HepG2 (cell line): ENCODE data around the gene MXD1. TPM values are rescaled to one million over a fixed set of nuclear protein-coding genes. Genes with fewer than 3 reads are reported as not detected.

ENCODE experiments used
- AHR ChIP-seq: IDR thresholded peaks from 2 replicates; pipeline ENCODE4 v1.6.1; 2018; ENCODE audit warnings: missing genetic modification reagents, missing compliant biosample characterization
- ATF7-NPFF ChIP-seq: sonication (generic); formaldehyde crosslinking; IDR thresholded peaks from 2 replicates; pipeline ENCODE4 v1.8.1; 2023; ENCODE audit warnings: mild to moderate bottlenecking, low read depth, missing genetic modification reagents, moderate library complexity
- CAMTA2 ChIP-seq: sonication (generic); formaldehyde crosslinking; IDR thresholded peaks from 2 replicates; pipeline ENCODE4 v1.4.0; 2020; ENCODE audit warnings: mild to moderate bottlenecking, missing genetic modification reagents, borderline replicate concordance
- CREM ChIP-seq, 2 experiments: sonication (generic) in 1 of 2; formaldehyde crosslinking in 1 of 2; IDR thresholded peaks; 2 replicates each; pipeline versions ENCODE4 v1.4.0 to v1.6.1; 2016 to 2020; ENCODE audit warnings: antibody characterized with exemption in 1 of 2, mild to moderate bottlenecking in 1 of 2, missing genetic modification reagents in 1 of 2
- FOXK2 ChIP-seq: fragments of 450-650 bp; IDR thresholded peaks from 2 replicates; pipeline ENCODE4 v1.6.1; 2016
- FOXO1 ChIP-seq: sonication (generic); formaldehyde crosslinking; IDR thresholded peaks from 2 replicates; pipeline ENCODE4 v1.4.0; 2020; ENCODE audit warnings: missing genetic modification reagents
- GZF1 ChIP-seq: sonication (generic); formaldehyde crosslinking; IDR thresholded peaks from 2 replicates; pipeline ENCODE4 v1.5.1; 2020; ENCODE audit warnings: mild to moderate bottlenecking, missing genetic modification reagents
- HDAC1 ChIP-seq: sonication (generic); formaldehyde crosslinking; IDR thresholded peaks from 2 replicates; pipeline ENCODE4 v1.5.1; 2020; ENCODE audit warnings: mild to moderate bottlenecking, missing genetic modification reagents
- HOXA9 ChIP-seq: sonication (generic); formaldehyde crosslinking; IDR thresholded peaks from 2 replicates; pipeline ENCODE4 v1.8.1; 2022; ENCODE audit warnings: missing genetic modification reagents, mild to moderate bottlenecking, moderate library complexity, borderline replicate concordance
- MAF1 ChIP-seq: sonication (generic); formaldehyde crosslinking; IDR thresholded peaks from 2 replicates; pipeline ENCODE4 v1.5.0; 2020; ENCODE audit warnings: missing genetic modification reagents, borderline replicate concordance
- MLLT10 ChIP-seq: sonication (generic); formaldehyde crosslinking; IDR thresholded peaks from 2 replicates; pipeline ENCODE4 v1.4.0; 2020; ENCODE audit warnings: missing genetic modification reagents
- PHF5A ChIP-seq: IDR thresholded peaks from one replicate; pipeline ENCODE4 v1.6.1; 2018; ENCODE audit warnings: low read depth, missing genetic modification reagents; ENCODE audit not compliant: unreplicated experiment
- PITX1 ChIP-seq: sonication (generic); formaldehyde crosslinking; IDR thresholded peaks from 2 replicates; pipeline ENCODE4 v1.5.1; 2020; ENCODE audit warnings: mild to moderate bottlenecking, missing genetic modification reagents
- RFX3 ChIP-seq: IDR thresholded peaks from 2 replicates; pipeline ENCODE4 v1.6.1; 2016; ENCODE audit warnings: missing biosample characterization, missing genetic modification reagents
- SIX4 ChIP-seq: sonication (generic); formaldehyde crosslinking; IDR thresholded peaks from 2 replicates; pipeline ENCODE4 v1.4.0; 2020; ENCODE audit warnings: missing genetic modification reagents
- SMAD3 ChIP-seq: sonication (generic); formaldehyde crosslinking; IDR thresholded peaks from 2 replicates; pipeline ENCODE4 v1.4.0; 2020; ENCODE audit warnings: missing genetic modification reagents
- SRY ChIP-seq: sonication (generic); formaldehyde crosslinking; IDR thresholded peaks from 2 replicates; pipeline ENCODE4 v1.8.0; 2022; ENCODE audit warnings: mild to moderate bottlenecking, missing genetic modification reagents
- TBL1XR1 ChIP-seq: fragments of 150-350 bp; IDR thresholded peaks from 2 replicates; pipeline ENCODE4 v1.6.1; 2014; ENCODE audit warnings: borderline replicate concordance, low read length; ENCODE audit not compliant: partially characterized antibody
- TMF1 ChIP-seq: sonication (generic); formaldehyde crosslinking; IDR thresholded peaks from 2 replicates; pipeline ENCODE4 v1.8.1; 2022; ENCODE audit warnings: low read depth, missing genetic modification reagents
- ZBTB1 ChIP-seq: sonication (generic); formaldehyde crosslinking; IDR thresholded peaks from 2 replicates; pipeline ENCODE4 v1.4.0; 2020; ENCODE audit warnings: missing genetic modification reagents, borderline replicate concordance
- ZFY ChIP-seq: sonication (generic); formaldehyde crosslinking; IDR thresholded peaks from 2 replicates; pipeline ENCODE4 v1.4.0; 2020; ENCODE audit warnings: missing genetic modification reagents
- ZNF331 ChIP-seq: sonication (generic); formaldehyde crosslinking; IDR thresholded peaks from 2 replicates; pipeline ENCODE4 v1.4.0; 2020; ENCODE audit warnings: missing genetic modification reagents
- ZNF367 ChIP-seq: sonication (generic); formaldehyde crosslinking; IDR thresholded peaks from 2 replicates; pipeline ENCODE4 v1.4.0; 2020; ENCODE audit warnings: missing genetic modification reagents, borderline replicate concordance
- ZNF451 ChIP-seq: sonication (generic); formaldehyde crosslinking; IDR thresholded peaks from 2 replicates; pipeline ENCODE4 v1.5.0; 2020; ENCODE audit warnings: mild to moderate bottlenecking, missing genetic modification reagents
- ZNF496 ChIP-seq: sonication (generic); formaldehyde crosslinking; IDR thresholded peaks from 2 replicates; pipeline ENCODE4 v1.8.1; 2023; ENCODE audit warnings: mild to moderate bottlenecking, moderate library complexity, missing genetic modification reagents; ENCODE audit not compliant: insufficient replicate concordance
- ZNF672 ChIP-seq: sonication (generic); formaldehyde crosslinking; IDR thresholded peaks from 2 replicates; pipeline ENCODE4 v1.8.1; 2022; ENCODE audit warnings: missing genetic modification reagents
- ZNF766 ChIP-seq: sonication (generic); formaldehyde crosslinking; IDR thresholded peaks from 2 replicates; pipeline ENCODE4 v1.5.0; 2020; ENCODE audit warnings: missing genetic modification reagents, borderline replicate concordance
- ZNF83 ChIP-seq: sonication (generic); formaldehyde crosslinking; IDR thresholded peaks from 2 replicates; pipeline ENCODE4 v1.4.0; 2020; ENCODE audit warnings: missing genetic modification reagents, mild to moderate bottlenecking, borderline replicate concordance
- ZNF839 ChIP-seq: sonication (generic); formaldehyde crosslinking; IDR thresholded peaks from 2 replicates; pipeline ENCODE4 v1.4.0; 2020; ENCODE audit warnings: missing genetic modification reagents, mild to moderate bottlenecking, borderline replicate concordance
- polyA plus RNA-seq, 8 experiments: library from polyadenylated mRNA; depleted of rRNA in 3 of 8; stranded (reverse) in 7 of 8; unstranded in 1 of 8; fragments of >200 nt; fragmentation: Illumina TruSeq in 4 of 8; extraction: Trizol in 4 of 8; gene quantifications; 2 replicates each; pipeline versions ENCODE4 v1.2.1 to v1.2.3, GENCODE V29; 2011 to 2016; ENCODE audit warnings: low read depth in 4 of 8, missing spikeins in 1 of 8, mixed read lengths in 1 of 8; ENCODE audit not compliant: insufficient read depth in 1 of 8
- total RNA-seq, 5 experiments: library from RNA; depleted of rRNA; stranded (reverse); fragments of >200 nt; fragmentation: Illumina TruSeq; extraction: Trizol; gene quantifications; 2 replicates each; pipeline ENCODE4 v1.2.3, GENCODE V29; 2016; ENCODE audit warnings: low read depth in 1 of 5
- TF ChIP-seq, protein P1 (sequence below): sonication (generic); formaldehyde crosslinking; IDR thresholded peaks from 2 replicates; pipeline ENCODE4 v1.4.0; 2020; ENCODE audit warnings: missing genetic modification reagents
- TF ChIP-seq, protein P2 (sequence below): sonication (generic); formaldehyde crosslinking; IDR thresholded peaks from 2 replicates; pipeline ENCODE4 v1.5.0; 2020; ENCODE audit warnings: missing genetic modification reagents, mild to moderate bottlenecking, borderline replicate concordance

Gene MXD1
- total and polyA plus RNA-seq, 2 of the 13 experiments (the other 11 are each of a cell fraction or from before 2014, with no cell fraction given): 6.4 to 14.9 TPM

DNA sequence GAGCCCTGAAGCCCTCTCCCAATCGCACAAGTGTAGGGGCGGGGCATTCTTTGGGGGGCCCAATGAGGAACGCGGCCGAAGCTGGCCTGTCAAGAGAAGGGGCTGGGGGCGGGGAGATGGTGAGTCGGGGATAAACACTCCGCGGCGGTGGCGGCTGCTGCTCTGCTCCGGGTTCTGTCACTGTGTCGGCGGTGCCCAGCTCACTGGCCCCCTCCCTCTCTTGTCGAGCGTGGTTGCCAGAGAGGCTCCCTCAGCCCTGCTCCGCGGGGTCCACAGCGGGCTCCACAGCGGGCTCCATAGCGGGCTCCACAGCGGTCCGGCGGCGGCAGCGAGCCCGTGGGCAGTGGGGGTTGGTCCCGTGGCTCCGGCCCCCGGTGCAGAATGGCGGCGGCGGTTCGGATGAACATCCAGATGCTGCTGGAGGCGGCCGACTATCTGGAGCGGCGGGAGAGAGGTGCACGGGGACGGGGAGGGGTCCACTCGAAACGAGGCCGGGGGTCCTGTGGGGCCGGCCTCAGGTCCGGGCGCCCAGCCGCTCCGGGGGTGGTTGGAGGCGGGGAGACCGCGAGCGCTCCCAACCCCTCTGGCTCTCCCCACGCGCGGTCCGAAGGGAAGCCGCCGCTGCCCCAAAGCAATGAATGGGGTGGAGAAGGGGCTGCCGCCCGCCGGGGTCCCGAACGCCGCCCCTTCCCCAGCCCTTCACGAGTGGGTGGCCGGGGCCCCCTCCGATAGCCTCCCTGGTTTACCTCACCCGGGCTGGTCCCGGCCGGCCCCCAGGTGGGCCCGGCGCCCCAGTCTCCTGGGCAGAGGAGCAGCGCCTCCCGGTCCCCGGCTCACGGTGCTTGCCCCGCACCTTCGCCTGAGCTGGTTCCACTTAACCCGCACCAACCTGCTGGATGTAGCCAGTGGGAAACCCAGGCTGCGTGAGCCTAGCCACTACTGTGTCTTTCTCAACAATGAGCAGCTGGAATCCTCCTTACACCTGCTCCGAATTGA is at the start of gene MXD1 (continued):
- TF ChIP-seq CREM (IDR thresholded peaks at IDR 0.05): no peak; the same call in 1 of the 2 replicates
- TF ChIP-seq CREM (CRISPR knock-in tag; IDR thresholded peaks at IDR 0.05): no peak
- TF ChIP-seq ZNF766 (CRISPR knock-in tag): no peak
- TF ChIP-seq HDAC1 (CRISPR knock-in tag): peak; percentile 85
- TF ChIP-seq ZFY (CRISPR knock-in tag): no peak; the same call in 1 of the 2 replicates
- no peak for TF ChIP-seq AHR (CRISPR knock-in tag)
- TF ChIP-seq ZNF367 (CRISPR knock-in tag): no peak
- no peak for TF ChIP-seq ZNF672 (CRISPR knock-in tag)
- TF ChIP-seq ZNF83 (CRISPR knock-in tag): 0 out of 2 replicates have a peak, but pooled peaks have one; percentile 68
- no peak for TF ChIP-seq ZNF839
- TF ChIP-seq RFX3 (CRISPR knock-in tag): no peak
- TF ChIP-seq HOXA9 (CRISPR knock-in tag): no peak; the same call in 1 of the 2 replicates
- TF ChIP-seq GZF1: no peak
- TF ChIP-seq MAF1 (CRISPR knock-in tag): no peak
- no peak for TF ChIP-seq PHF5A (CRISPR knock-in tag)
- TF ChIP-seq SIX4 (CRISPR knock-in tag): no peak
- no peak; the same call in 1 of the 2 replicates for TF ChIP-seq PITX1 (CRISPR knock-in tag)
- TF ChIP-seq, protein P1, sequence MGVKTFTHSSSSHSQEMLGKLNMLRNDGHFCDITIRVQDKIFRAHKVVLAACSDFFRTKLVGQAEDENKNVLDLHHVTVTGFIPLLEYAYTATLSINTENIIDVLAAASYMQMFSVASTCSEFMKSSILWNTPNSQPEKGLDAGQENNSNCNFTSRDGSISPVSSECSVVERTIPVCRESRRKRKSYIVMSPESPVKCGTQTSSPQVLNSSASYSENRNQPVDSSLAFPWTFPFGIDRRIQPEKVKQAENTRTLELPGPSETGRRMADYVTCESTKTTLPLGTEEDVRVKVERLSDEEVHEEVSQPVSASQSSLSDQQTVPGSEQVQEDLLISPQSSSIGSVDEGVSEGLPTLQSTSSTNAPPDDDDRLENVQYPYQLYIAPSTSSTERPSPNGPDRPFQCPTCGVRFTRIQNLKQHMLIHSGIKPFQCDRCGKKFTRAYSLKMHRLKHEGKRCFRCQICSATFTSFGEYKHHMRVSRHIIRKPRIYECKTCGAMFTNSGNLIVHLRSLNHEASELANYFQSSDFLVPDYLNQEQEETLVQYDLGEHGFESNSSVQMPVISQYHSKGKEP (CRISPR knock-in tag): no peak
- TF ChIP-seq SRY: no peak; the same call in 1 of the 2 replicates
- no peak for TF ChIP-seq TBL1XR1
- TF ChIP-seq CAMTA2 (CRISPR knock-in tag): no peak
- TF ChIP-seq MLLT10 (CRISPR knock-in tag): no peak
- TF ChIP-seq, protein P2, sequence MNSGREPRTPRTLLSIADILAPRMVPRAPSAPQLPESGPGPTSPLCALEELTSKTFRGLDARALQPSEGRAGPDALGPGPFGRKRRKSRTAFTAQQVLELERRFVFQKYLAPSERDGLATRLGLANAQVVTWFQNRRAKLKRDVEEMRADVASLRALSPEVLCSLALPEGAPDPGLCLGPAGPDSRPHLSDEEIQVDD (CRISPR knock-in tag): no peak
- TF ChIP-seq ATF7-NPFF (CRISPR knock-in tag): peak; percentile 67
- peak; percentile 64; the same call in 1 of the 2 replicates for TF ChIP-seq FOXO1 (CRISPR knock-in tag)
- peak; percentile 54; the same call in 1 of the 2 replicates for TF ChIP-seq TMF1
- TF ChIP-seq ZNF331 (CRISPR knock-in tag): no peak
- TF ChIP-seq ZNF451 (CRISPR knock-in tag): no peak
- TF ChIP-seq SMAD3 (CRISPR knock-in tag): no peak
- TF ChIP-seq ZBTB1 (CRISPR knock-in tag): peak; percentile 18; the same call in 1 of the 2 replicates
- no peak for TF ChIP-seq FOXK2
- no peak for TF ChIP-seq ZNF496 (CRISPR knock-in tag)
